Stimulated activated CD8-positive, alpha-beta memory T cell treated with anti-CD3 and anti-CD28 coated beads, Interleukin-4, amount 100 ng/mL, for 4 hours (primary cell): Measurements from ENCODE around the gene ATL3.
"Not testable (repeated sequence)": the region's sequence is repeated elsewhere in the genome, so short reads cannot be mapped to it uniquely, and the experiment has no call there.

ENCODE experiments used
- DNase-seq, 2 donors: peaks; one replicate each; pipeline ENCODE4 v3.0.0-alpha.2; 2020; ENCODE audit warnings: low read depth in 2 of 2, low spot score in 1 of 2

Gene ATL3

GRCh38 chr11:63595296-63595695, 75.9 kb downstream of the ATL3 start:
- DNase-seq, result no peak

GRCh38 chr11:63592975-63593395, 78.2 kb downstream of the ATL3 start:
- DNase-seq, result no peak

DNA sequence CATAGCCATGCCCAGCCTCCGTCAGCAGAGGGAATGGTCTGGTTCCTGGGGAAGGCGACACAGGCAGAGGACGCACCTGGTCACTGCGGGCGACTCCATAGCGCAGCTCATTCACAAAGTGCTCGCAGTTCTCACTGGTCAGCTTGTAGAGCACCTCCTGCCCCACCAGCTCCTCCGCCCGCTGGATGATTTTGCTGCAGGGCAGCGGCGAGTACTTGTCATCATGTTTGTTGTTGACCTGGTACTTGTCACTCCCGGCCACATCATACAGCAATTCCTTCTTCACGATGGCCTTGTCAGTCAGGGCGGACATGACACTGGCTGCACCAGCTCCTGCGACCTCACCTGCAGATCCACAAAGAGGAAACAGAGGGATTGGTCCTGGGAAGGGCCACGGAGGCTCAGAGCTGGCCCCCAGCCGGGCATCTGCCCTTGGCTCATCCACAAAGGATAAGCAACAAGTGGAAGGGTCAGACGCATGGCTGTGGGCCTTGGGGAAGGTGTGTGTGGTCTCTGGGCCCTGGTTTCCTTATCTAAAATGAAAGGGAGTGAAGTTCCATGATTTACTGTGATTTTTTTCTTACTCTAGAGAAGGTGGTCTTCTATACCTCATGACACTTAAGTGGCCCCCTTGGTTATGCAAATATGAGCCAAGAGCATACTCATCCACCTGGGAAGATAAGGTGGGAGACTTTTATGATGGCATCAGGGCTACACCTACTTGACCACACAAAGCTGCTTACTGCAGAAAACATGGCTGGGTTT, 81.0 kb downstream of the ATL3 start:
- no peak for DNase-seq

DNA sequence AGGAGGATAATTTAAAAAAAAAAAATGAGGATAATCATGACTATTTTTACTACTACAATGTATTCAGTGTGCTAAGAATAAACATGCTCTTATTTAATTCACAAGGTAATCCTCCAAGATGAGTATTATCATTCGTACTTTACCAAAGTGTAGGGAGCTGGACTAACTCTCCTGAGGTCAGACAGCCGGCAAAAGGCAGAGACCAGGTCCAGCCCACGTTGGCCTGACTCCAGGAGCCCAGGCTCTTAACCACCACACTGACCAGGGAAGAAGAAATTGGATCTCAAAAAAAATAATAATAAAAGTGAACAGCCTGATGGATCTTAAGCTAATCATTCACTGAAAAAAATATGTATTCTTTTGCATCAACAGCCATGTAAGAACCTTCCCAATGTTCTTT, 82.2 kb downstream of the ATL3 start:
- no peak for DNase-seq

DNA sequence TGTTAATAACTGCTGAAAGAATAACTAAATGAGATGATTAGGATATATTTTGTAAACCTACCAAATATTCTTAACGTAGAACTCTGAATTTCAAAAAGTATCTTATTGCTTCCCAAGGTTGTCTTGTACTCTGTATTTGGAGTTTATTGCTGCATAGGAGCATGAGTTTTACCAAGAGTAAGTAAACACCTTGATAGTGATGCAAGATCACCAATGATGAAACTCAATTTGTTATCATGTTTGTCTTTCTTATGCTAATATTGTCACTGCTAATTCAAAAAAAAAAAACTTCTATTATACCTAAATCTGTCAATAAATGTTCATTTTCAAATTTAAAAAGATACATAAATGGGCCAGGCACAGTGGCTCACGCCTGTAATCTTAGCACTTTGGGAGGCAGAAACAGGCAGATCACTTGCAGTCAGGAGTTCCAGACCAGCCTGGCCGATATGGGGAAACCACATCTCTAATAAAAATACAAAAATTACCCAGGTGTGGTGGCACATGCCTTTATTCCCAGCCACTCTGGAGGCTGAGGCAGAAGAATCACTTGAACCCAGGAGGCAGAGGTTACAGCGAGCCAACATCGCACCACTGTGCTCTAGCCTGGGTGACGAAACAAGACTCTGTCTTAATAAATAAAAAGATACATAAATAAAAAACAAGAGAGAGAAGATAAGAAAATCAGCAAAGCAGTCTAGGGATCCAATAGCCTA, 84.6 kb downstream of the ATL3 start:
- no peak for DNase-seq

DNA sequence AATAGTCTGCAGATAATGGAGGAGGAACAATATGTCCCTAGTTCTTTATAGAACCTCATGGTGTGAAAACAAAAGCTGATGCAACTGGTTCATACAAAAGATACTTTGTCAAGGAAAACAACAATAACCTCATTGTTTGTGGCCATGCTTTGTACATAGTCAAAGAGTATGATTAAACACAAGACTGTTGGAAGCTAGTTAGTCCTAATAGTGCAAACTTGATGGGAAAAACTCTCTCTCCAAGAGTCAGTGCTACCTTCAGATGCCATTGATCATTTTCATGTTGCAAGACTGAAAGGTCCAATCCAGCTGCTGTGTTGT, 87.9 kb downstream of the ATL3 start:
- no peak for DNase-seq

- DNase-seq, result not testable (repeated sequence)
Observed at GRCh38 chr11:63581224-63581623, 90.0 kb downstream of the ATL3 start.

- not testable (repeated sequence) for DNase-seq
Observed at GRCh38 chr11:63578882-63579281, 92.3 kb downstream of the ATL3 start.

DNA sequence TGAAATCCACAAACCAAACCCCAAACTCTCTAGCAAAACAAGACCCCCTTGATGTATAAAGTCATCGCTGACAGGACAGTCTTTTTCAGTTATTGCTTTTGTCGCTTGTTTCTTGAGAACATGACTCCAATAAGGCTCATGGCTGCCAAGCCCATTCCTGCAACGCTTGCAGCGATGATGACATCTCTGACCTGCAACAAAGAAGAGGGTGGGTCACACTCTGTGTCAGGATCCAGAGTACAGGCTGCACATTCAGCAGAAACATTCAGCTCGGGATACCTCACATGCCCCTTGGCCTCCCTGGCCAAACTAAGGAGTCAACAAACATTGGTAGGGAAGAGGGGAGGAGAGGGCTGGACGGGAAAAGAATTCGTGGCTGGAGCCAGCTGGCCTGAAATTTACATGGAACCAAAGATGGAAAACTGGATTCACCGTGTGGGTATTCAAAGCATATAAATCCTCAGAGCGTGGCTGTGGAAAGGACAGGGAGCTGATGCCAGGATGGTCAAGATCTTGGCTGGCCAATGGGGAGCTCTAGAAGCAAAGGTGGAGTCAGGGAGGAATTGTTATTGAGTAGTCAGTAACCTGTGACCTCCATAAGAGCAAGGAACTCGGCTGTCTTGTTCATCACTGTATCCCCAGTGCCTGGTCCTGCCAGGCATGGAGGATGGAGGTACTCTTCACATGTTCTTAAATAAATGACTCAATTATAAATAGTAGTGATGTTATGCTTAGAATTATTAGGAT, 96.1 kb downstream of the ATL3 start:
- no peak for DNase-seq
